Chondrocyte (in vitro differentiated cells): ENCODE data around the gene KLHL28. TPM values are rescaled to one million over a fixed set of nuclear protein-coding genes. Genes with fewer than 3 reads are reported as not detected.

Experiments used
- DNase-seq: peaks from one replicate; pipeline ENCODE4 v3.0.0; 2021; ENCODE audit warnings: mixed read lengths, low spot score
- H3K27ac Mint-ChIP-seq: one replicate; pipeline ENCODE4 v1.8.0; 2021; ENCODE audit warnings: mild to moderate bottlenecking, moderate library complexity, mixed read lengths; ENCODE audit not compliant: unreplicated experiment
- H3K27me3 Mint-ChIP-seq: 2 replicates; pipeline ENCODE4 v1.8.0; 2021; ENCODE audit warnings: low read depth, mixed read lengths
- H3K36me3 Mint-ChIP-seq: 2 replicates; pipeline ENCODE4 v1.8.0; 2021; ENCODE audit warnings: low read depth, mixed read lengths
- H3K4me1 Mint-ChIP-seq: 2 replicates; pipeline ENCODE4 v1.8.0; 2021; ENCODE audit warnings: low read depth, mild to moderate bottlenecking, mixed read lengths
- H3K4me3 Mint-ChIP-seq: one replicate; pipeline ENCODE4 v1.8.0; 2021; ENCODE audit warnings: mild to moderate bottlenecking, moderate library complexity, mixed read lengths; ENCODE audit not compliant: unreplicated experiment
- H3K9me3 Mint-ChIP-seq: 2 replicates; pipeline ENCODE4 v1.8.0; 2021; ENCODE audit warnings: low read depth, mixed read lengths
- total RNA-seq: library from RNA; stranded (reverse); gene quantifications from 3 replicates; pipeline ENCODE4 v1.2.1, GENCODE V29; 2021
- TF ChIP-seq, protein P1 (sequence below): fragments of 200-600 bp; sonication (generic); IDR thresholded peaks from 2 replicates; pipeline ENCODE4 v1.5.0; 2021; ENCODE audit warnings: antibody characterized with exemption, mild to moderate bottlenecking, moderate library complexity

The KLHL28 gene
- total RNA-seq, 1 donor from 2014 or later = 24.2 TPM

DNA sequence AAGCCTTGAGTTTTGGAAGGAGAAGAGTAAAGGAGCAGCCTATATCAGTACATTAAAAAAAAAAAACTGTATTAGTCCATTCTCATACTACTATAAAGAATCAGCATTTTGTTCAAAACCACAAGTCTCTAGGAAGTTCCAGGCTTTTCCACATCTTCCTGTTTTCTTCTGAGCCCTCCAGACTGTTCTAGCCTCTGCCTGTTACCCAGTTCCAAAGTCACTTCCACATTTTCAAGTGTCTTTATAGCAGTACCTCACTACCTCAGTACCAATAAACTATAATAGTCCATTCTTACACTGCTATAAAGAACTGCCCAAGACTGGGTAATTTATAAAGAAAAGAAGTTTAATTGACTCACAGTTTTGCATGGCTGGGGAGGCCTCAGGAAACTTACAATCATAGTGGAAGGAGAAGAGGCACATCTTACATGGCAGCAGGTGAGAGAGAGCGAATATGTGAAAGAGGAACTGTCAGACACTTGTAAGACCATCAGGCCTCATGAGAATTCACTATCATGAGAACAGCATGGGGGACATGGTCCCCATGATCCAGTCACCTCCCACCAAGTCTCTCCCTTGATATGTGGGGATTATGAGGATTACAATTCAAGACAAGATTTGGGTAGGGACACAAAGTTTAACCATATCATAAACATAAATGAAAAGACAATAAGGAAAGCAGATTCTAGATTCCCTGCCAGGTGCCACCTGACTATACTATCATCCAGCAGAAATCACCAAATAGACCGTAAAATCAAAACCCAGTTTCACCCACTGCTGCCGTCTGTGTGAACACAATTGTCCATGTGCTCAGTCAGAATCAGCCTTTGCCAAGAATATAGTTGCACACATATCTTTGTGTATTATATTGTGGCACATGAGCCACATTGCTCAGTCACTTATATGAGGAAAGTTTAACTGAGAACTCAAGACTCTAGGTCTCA is 28.0 kb upstream of the KLHL28 start:
- H3K4me3 Mint-ChIP-seq = no peak overlapping the region
- H3K4me1 Mint-ChIP-seq = peaks cover 3% of the 10 kb centered on the region
- H3K36me3 Mint-ChIP-seq = no peaks in the 10 kb centered on the region
- no peaks in the 10 kb centered on the region for H3K9me3 Mint-ChIP-seq
- no peak overlapping the region for H3K27ac Mint-ChIP-seq
- TF ChIP-seq, protein P1, sequence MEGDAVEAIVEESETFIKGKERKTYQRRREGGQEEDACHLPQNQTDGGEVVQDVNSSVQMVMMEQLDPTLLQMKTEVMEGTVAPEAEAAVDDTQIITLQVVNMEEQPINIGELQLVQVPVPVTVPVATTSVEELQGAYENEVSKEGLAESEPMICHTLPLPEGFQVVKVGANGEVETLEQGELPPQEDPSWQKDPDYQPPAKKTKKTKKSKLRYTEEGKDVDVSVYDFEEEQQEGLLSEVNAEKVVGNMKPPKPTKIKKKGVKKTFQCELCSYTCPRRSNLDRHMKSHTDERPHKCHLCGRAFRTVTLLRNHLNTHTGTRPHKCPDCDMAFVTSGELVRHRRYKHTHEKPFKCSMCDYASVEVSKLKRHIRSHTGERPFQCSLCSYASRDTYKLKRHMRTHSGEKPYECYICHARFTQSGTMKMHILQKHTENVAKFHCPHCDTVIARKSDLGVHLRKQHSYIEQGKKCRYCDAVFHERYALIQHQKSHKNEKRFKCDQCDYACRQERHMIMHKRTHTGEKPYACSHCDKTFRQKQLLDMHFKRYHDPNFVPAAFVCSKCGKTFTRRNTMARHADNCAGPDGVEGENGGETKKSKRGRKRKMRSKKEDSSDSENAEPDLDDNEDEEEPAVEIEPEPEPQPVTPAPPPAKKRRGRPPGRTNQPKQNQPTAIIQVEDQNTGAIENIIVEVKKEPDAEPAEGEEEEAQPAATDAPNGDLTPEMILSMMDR = no peak
- H3K27me3 Mint-ChIP-seq = no peaks in the 10 kb centered on the region
- DNase-seq = no peak

DNA sequence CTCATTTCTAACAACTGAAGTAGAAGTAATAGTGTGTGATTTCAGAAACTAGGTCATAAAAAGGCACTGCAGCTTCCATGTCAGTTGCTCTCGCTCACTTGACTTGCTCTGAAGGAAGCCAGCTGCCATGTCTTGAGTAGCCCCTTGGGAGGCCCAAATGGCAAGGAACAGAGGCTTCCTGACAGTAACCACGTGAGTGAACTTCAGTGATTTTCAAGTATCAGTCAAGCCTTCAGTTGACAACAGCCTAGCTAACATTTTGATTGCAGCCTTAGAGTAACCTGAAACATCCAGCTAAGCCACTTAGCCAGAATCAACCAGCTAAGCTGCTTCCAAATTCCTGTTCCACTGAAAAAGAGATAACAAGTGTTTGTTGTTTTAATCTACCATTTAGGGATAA is 26.9 kb upstream of the KLHL28 start:
- no peaks in the 10 kb centered on the region for H3K27me3 Mint-ChIP-seq
- no peak for DNase-seq
- no peaks in the 10 kb centered on the region for H3K9me3 Mint-ChIP-seq
- H3K27ac Mint-ChIP-seq = no peak overlapping the region
- TF ChIP-seq, protein P1 = no peak
- peaks cover 3% of the 10 kb centered on the region for H3K4me1 Mint-ChIP-seq
- H3K4me3 Mint-ChIP-seq = no peak overlapping the region
- no peaks in the 10 kb centered on the region for H3K36me3 Mint-ChIP-seq

DNA sequence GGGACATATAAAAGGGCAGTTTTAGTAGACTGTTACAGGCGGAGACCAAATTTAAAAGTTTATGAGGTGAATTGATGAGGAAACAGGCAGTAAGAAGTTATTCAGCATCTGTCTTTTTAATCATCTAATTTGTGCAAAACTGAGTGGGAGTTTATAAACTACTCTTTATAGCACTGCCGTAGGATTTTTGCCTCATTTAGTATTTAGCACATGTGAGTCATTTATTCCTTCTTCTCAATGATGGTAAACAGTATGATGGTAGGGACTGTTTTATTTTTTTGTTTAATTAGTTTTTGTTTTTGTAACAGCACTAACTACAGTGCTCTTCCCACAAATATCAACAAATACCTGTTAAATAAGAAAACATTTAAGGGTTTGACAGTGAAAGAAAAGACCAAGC is 20.8 kb upstream of the KLHL28 start:
- Mint-ChIP-seq H3K4me3 (no peak overlapping the region), H3K4me1 (peaks cover 19% of the 10 kb centered on the region), H3K9me3 (no peaks in the 10 kb centered on the region), H3K36me3 (no peaks in the 10 kb centered on the region), H3K27me3 (no peaks in the 10 kb centered on the region), H3K27ac (no peak overlapping the region)
- DNase-seq = no peak
- TF ChIP-seq, protein P1 = no peak

DNA sequence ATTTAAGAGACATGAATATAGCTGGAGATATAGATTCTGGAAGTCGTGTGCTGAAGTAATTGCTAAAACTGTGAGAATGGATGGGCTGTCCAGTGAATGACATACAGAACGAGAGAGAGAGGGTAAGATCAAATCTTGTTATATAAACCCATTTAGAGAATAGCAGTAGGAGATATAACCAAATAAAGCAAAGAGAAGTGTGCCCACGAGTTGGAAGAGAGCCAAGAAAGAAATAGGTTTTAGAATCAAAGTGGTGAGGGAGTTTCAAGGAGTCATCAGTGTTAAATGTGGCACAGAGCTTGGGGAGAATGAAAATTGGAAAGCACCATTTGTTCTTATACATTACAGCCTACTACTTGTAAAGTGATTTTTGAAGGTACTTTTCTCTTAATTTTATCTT is 19.5 kb upstream of the KLHL28 start:
- Mint-ChIP-seq H3K4me3 (no peak overlapping the region), H3K4me1 (peaks cover 19% of the 10 kb centered on the region), H3K27me3 (no peaks in the 10 kb centered on the region), H3K27ac (no peak overlapping the region), H3K36me3 (no peaks in the 10 kb centered on the region), H3K9me3 (no peaks in the 10 kb centered on the region)
- TF ChIP-seq, protein P1 = no peak
- DNase-seq = no peak

DNA sequence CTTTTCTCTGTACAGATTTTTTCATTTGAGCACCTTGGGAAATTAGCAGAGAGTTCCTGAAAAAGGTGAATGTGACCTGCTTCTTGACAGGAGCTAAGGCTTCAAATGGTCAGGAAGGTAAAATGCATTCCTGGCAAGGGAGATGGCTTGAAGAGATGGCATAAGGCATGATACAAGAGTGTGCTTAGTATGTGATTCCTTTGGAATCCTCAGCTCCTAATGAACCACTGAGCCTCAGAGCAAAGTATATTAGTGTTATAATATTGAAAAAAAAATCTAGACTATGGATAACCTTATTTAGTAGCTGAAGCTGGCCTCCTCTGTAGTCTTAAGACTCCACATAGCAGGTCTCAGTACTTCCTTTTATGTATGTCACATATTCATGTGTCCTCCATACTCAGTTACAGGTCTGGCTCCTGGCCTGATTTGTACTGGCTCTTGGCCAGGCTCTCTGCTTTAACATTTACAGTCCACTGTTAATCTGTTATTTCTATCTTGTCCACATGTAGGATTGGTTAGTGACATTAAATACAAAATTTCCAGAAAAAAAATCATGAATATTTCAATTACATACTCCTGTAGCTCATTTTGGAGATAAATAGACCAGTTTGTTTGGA is 18.1 kb upstream of the KLHL28 start:
- Mint-ChIP-seq H3K27me3 (no peaks in the 10 kb centered on the region), H3K27ac (no peak overlapping the region), H3K9me3 (no peaks in the 10 kb centered on the region), H3K36me3 (no peaks in the 10 kb centered on the region), H3K4me1 (peaks cover 19% of the 10 kb centered on the region), H3K4me3 (no peak overlapping the region)
- no peak for DNase-seq
- TF ChIP-seq, protein P1 = no peak
